GM18517 (cell line): ENCODE results near the gene APCS.

Experiments used
- ATAC-seq: cut with Tn5 transposase; IDR thresholded peaks from one replicate; pipeline ENCODE4 v1.9.1; 2021; ENCODE audit warnings: mild to moderate bottlenecking, moderate library complexity; ENCODE audit not compliant: unreplicated experiment

APCS gene

GRCh38 chr1:159587461-159587951, at the start of gene APCS:
Gene APCS, plus strand, starts transcription at chr1:159587826. Its CDS starts 96 bp downstream, at chr1:159587922.
- ATAC-seq, result no peak

DNA sequence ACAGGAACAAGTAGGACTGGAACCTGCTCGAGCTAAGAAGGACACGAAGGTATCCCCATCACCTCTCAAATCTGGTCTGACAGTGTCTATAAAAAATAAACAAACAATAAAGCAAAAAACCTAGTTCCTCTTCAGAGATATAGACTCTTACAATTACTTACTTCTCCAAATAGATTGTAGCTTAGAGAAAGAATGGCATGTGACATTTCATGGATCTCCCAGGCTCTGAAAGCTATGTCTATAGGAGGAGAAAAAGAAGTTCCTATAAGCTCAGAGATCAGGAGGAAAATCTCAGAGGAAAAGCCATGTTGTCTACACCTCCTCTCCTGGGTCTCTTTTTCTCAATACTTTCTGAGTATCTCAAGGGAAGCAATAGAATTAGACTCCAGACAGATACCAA, 39.5 kb upstream of the APCS start:
- ATAC-seq, result no peak

GRCh38 chr1:159554261-159554660, 33.4 kb upstream of the APCS start:
- ATAC-seq, result no peak

- no peak for ATAC-seq
Observed at GRCh38 chr1:159554696-159555095, 32.9 kb upstream of the APCS start.

DNA sequence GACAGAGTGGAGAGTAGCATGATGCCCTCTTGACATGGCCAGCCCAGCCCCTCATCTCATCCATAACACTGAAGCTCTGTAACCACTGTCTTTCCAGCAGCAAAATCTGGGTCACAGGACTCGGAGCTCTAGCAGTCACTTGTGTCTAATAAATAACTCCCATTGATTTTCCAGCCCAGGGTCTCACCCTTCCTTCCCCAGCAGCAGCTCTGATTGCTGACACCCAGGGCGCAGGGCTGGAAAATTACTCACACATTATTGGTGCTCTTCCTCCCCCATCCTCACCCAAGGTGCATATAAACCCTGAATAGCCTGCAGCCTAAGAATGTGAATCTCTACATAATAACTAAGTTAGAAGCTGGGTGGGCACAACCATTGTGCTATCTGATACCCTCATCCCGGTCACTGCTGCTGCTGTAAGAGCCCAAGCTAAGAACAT, 30.7 kb upstream of the APCS start:
- no peak for ATAC-seq

DNA sequence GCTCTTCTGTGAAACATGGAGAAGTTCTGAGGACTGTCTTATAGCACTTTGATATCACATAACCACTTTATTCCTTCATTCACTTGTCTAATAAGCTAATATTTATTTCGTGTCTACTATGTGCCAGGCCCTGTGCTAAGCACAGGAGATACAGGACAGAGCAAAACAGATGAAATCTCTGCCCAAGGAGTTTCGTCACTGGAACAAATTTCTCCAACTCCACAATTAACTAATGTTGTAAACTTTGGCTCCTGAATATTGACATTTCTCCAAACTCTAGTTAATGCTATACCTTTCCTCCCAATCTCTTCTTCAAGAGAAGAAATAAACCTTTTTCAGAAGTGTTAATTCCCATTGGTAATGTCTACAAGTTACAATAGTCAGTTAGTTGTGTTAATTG, 27.0 kb upstream of the APCS start:
- ATAC-seq, result no peak

DNA sequence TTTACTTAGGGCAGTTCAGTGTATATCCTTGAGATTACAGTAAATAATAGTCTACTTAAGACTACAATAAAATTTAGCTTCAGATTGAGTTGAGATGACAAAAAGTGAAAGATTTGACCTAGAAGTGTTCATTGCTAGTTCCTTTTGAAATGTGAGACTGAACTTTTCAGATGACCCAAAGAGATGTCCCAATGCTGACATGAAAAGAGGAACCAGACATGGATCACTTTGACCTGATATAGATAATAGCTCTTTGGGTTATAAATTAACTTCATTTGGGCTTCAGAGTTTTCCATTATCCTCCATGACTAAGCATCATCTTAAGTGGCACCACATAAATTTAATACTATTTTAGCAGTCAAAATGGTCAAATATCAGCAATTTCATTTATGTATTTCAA, 26.1 kb upstream of the APCS start:
- no peak for ATAC-seq

DNA sequence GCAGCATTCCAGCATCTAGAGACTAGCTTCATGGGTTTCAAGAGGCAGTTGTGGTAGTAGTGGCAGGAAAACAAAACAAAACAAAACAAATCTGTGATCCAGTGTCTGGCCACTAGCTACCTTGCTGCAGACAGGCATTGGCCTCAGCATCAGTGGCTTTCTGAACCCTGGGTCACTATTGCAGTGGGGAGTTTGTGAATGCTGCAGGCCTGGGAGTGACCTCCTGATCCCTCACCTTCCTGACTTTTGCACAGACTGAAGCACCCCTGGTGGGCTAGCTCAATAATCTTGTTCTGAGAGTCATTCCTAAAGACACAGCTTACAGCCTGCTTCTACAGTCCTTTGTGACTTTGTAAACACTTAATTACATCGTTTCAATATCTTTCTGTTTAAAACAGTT, 24.9 kb upstream of the APCS start:
- ATAC-seq, result no peak

GRCh38 chr1:159577446-159577845, 10.2 kb upstream of the APCS start:
- ATAC-seq, result no peak

GRCh38 chr1:159580340-159580739, 7.3 kb upstream of the APCS start:
- ATAC-seq, result no peak

DNA sequence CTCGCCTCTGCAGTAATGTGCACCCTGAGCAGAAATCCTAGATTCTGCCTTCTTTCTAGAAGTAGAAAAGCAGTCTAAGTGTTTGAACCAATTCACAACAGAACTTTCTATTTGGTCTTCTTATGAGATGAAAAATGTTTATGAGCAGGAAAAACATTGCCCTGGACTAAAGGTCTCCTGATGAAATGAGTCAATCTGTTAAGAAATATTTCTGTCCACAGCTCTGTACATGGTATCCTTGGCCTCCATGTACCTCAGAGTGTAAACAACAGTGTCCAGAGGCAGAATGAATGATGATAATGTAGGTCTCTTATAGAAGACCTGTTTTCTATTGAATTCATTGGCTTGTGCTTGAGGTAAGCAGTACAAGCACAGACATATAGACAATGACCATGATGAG, 6.2 kb upstream of the APCS start:
- ATAC-seq, result no peak

DNA sequence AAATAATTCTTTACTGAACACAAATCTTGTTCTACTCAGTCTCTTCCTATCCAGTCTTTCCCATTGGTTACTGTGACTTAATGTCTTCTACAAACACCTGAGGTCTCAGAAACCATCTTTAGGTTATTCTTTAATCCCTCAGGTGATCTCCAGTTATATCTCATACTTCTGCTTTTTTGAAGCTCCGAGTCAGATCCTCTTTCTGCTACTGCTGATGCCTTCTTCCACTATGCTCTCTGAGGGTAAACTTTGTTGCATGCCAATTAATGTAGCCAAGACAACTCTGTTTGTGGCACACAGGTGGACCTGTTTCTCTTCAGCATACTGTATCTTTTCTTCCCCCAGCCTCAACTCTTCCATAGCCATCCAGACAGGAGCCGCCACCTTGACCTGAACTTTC, 3.1 kb upstream of the APCS start:
- no peak for ATAC-seq

- no peak for ATAC-seq
Observed at GRCh38 chr1:159591981-159592380, 4.4 kb downstream of the APCS start.

DNA sequence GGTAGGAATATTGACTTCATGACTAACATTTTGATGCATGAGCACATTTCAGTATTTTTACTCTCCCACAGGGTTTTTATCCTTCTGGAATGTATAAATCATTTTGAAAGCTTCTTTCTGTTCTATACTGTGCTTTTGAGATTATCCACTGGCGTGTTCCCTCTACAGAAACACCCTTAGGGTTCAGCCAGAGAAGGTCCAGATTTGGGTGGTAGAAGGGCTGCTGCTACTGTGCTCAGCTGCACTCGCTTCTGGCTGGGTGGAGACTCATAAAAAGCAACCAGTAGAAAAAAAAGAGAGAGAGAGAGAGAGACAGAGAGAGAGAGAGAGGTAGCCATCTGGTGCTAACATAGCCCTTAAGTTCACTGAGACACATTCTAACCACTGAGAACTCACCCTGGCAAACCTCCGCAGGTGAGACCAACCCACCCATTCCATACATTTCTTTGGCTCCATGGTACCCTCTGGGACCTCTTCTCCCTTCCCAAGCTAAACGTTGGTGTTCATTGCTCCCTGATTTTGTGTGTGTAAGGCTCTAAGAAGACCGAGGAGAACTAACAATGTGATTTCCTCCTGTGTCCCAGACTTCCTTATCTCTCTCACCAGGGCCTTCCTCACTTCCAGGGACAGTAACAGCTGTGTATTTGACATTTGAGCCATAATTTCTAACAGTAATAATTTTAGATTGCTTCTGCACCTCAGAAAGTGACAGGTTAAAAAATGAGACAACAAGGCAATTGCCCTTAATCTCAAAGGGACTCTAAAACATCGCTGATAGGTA, 7.2 kb downstream of the APCS start:
- no peak for ATAC-seq

- ATAC-seq, result no peak
Observed at GRCh38 chr1:159598196-159598595, 10.6 kb downstream of the APCS start.

DNA sequence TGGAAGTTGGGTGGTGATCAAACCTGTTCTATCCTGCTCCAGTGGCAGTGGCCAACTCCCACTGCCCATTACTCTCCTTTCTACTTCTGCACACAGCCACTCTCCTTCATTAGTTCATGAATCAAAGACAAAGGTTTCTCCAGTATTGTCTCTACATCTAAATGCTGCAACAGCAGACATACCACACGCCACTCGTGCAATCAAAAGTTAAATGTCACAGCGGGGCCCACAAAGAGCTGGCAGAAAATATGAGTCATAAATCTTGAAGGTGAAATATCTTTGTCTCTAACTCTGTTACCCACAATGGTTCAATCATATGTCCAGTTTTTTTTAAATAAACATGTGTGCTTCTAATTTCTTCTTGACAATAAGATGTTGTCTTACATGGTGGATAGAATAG, 13.3 kb downstream of the APCS start:
- no peak for ATAC-seq

- ATAC-seq, result no peak
Observed at GRCh38 chr1:159602501-159602999, 14.9 kb downstream of the APCS start.

DNA sequence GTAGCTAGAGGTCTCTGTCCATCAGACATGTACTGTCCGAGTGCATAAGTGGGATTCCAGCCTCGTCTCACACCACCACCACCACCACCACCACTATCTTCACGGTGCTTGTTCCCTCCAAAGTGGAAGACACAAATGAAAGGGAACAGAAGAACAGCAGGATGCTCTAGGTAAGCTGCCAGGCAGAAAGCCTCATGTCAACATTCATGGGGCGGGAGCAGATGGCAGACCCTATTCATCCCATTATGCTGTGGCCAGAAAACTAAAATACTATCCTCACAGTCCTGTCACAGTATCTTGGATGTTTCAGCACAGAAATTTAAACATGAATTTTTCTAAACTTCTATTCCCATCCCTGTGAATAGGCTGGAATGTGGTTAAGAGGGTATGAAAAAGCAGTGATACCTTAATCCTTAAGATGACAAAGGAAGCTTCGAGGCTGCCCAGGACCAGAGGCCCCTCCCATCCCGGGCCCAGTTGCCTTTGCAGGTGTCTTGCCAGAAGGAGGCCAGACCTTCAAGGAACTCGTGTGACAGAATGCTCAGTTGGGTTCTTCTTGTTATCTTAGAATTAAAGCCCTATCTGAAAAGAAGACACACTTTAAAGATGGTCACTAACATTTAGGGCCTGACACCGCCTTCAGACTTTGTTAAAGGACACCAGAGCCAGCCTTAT, 24.7 kb downstream of the APCS start:
- ATAC-seq, result no peak

DNA sequence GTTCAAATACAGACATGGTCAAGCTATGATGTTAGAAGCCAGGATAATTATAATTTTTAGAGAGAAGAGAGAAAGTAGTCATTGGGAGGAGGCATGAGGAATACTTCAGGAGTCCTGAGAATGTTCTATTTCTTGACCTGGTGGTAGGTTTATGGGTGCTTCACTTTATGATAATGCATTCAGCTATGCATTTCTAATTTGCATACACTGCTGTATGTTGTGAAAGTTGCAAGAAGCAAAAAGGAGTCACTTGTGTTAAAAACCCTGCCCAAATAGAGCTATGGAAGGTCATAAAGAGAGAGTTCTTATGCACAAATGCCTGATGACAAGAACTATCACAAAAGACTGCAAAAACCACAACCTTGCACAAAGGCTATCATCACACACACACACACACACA, 45.3 kb downstream of the APCS start:
- ATAC-seq, result no peak
